Lower lobe of right lung (tissue), 2 donors: ENCODE results near the gene TTC28. TPM values are rescaled to one million over a fixed set of nuclear protein-coding genes. Genes with fewer than 3 reads are reported as not detected.
A peak's percentile ranks its signal among the peaks of the same experiment; 100 is the strongest.

ENCODE experiments used
- ATAC-seq, 2 donors: fragments of 200-7000 bp; cut with Tn5 transposase; one replicate each; pipeline ENCODE4 v1.9.1; 2020 to 2022; ENCODE audit warnings: mild to moderate bottlenecking in 2 of 2, moderate library complexity in 2 of 2
- DNase-seq: peaks from one replicate; pipeline ENCODE4 v3.0.0-alpha.2; 2020
- H3K27ac ChIP-seq: fragments of 200-600 bp; one replicate; pipeline ENCODE4 v1.8.0; 2022
- H3K27me3 ChIP-seq: fragments of 200-600 bp; one replicate; pipeline ENCODE4 v1.8.0; 2022; ENCODE audit warnings: low read depth
- H3K36me3 ChIP-seq: fragments of 200-600 bp; one replicate; pipeline ENCODE4 v1.8.0; 2022; ENCODE audit warnings: mild to moderate bottlenecking
- H3K4me1 ChIP-seq: fragments of 200-600 bp; one replicate; pipeline ENCODE4 v1.8.0; 2022
- H3K4me3 ChIP-seq: fragments of 200-600 bp; one replicate; pipeline ENCODE4 v1.8.0; 2022; ENCODE audit warnings: mild to moderate bottlenecking
- H3K9me3 ChIP-seq: fragments of 200-600 bp; one replicate; pipeline ENCODE4 v1.8.0; 2022
- CTCF ChIP-seq: fragments of 200-600 bp; IDR thresholded peaks from one replicate; pipeline ENCODE4 v1.8.0; 2022; ENCODE audit warnings: antibody characterized with exemption, mild to moderate bottlenecking
- intact Hi-C: fragments of 100-400 bp; cut with DNase I; formaldehyde crosslinking; loops from one replicate; pipeline ENCODE4 v1.11.0; 2022
- total RNA-seq: library from RNA; stranded (reverse); fragmentation: NEBNext Ultra II Directional; extraction: Animal tissue kit (Norgen Biotek cat#: 25700); gene quantifications from one replicate; pipeline ENCODE4 v1.2.1, GENCODE V29; 2021
- donor health status: DM: no; HTN: yes; CAD: no; lungs with severe emphysema.

Gene TTC28
- total RNA-seq, 1 donor from 2014 or later, result 39.6 TPM

DNA sequence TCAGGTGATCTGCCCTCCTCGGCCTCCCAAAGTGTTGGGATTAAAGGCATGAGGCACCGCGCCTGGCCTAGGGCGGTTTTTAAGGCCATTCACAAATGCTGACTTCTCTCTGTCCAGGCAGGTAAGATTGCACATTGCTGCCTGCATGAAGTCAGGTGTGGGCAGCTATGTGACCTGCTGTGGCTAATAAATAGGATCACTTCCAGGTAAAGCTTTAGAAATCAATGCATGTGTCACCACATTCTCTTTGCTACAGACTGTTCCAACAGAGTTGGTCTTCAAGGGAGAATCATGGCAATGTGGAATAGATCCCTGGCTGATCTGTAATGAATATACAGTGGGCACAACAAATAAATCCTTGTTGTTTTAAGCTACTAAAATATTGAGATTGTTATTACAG is 500.2 kb downstream of the TTC28 start:
- Histone ChIP-seq H3K9me3 (no peaks in the 10 kb centered on the region), H3K36me3 (no peaks in the 10 kb centered on the region), H3K4me1 (peaks cover 36% of the 10 kb centered on the region), H3K27ac (no peak overlapping the region), H3K27me3 (no peaks in the 10 kb centered on the region), H3K4me3 (no peak overlapping the region)
- no peak for DNase-seq
- no peak for ATAC-seq
- intact Hi-C loops, result no loop called here
- no peak for TF ChIP-seq CTCF

GRCh38 chr22:28175730-28176492 is 503.7 kb downstream of the TTC28 start:
- no peak for ATAC-seq
- intact Hi-C loops, result no loop called here
- H3K9me3 ChIP-seq, result no peaks in the 10 kb centered on the region
- TF ChIP-seq CTCF, result no peak
- H3K4me1 ChIP-seq, result peaks cover 22% of the 10 kb centered on the region
- no peak overlapping the region for H3K27ac ChIP-seq
- H3K36me3 ChIP-seq, result no peaks in the 10 kb centered on the region
- no peak overlapping the region for H3K4me3 ChIP-seq
- H3K27me3 ChIP-seq, result no peaks in the 10 kb centered on the region
- no peak for DNase-seq

DNA sequence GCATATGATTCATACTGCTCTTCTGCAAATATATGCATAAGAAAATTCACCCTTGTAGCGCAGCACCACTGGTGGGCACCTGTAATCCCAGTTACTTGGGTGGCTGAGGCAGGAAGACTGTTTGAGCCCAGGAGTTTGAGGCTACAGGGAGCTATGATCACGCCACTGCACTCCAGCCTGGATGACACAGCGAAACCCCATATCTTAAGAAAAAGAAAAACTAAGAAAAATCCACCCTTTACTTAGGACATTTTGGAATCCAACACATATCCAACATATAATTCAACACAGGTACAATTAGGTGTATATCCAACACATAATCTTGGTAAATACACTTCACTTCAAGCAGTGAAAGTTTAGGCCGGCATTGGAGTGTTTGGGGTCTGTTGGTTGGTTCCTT is 505.1 kb downstream of the TTC28 start:
- Histone ChIP-seq H3K4me1 (peaks cover 20% of the 10 kb centered on the region), H3K36me3 (no peaks in the 10 kb centered on the region), H3K27me3 (no peaks in the 10 kb centered on the region), H3K9me3 (no peaks in the 10 kb centered on the region), H3K4me3 (no peak overlapping the region), H3K27ac (no peak overlapping the region)
- no peak for DNase-seq
- ATAC-seq, result no peak
- intact Hi-C loops, result no loop called here
- no peak for TF ChIP-seq CTCF

DNA sequence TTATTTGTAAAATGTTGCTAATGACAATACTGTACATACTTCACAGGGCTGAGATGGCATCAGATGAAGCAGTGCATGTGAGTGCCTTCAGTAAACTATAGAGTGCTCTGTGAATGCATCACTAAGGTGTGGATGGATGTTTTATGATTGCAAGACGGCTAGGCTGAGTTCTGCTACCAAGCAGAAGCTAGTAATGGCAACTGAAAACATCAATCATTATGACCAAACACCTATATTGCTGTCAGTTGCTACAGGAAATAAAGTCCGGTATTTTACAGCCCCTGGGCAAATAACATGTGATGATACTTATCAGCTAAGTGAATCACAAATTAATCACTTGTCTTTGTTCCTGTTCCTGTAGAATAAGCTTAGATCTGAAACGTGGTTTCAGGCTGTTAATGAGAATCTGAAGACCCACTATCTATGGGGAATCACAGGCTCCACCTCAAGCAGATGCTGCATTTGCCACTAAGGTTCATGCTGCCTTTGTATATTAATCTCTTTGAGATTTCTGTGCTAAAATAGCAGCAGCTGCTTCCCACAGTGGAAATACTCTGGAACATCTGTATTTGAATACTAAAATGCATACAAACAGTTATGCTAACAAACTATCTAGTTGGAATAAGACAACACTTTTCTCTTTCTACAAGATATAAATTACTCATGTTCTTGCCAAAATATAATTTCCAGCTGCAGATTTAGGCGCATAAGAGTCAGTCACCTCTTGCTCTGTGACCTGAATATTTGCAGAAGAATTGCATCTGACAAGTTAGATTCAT is 506.6 kb downstream of the TTC28 start:
- TF ChIP-seq CTCF, result no peak
- Histone ChIP-seq H3K27ac (no peak overlapping the region), H3K27me3 (no peaks in the 10 kb centered on the region), H3K36me3 (no peaks in the 10 kb centered on the region), H3K9me3 (no peaks in the 10 kb centered on the region), H3K4me3 (no peak overlapping the region), H3K4me1 (peaks cover 20% of the 10 kb centered on the region)
- ATAC-seq (no peak), DNase-seq (no peak)
- intact Hi-C loops, result no loop called here

DNA sequence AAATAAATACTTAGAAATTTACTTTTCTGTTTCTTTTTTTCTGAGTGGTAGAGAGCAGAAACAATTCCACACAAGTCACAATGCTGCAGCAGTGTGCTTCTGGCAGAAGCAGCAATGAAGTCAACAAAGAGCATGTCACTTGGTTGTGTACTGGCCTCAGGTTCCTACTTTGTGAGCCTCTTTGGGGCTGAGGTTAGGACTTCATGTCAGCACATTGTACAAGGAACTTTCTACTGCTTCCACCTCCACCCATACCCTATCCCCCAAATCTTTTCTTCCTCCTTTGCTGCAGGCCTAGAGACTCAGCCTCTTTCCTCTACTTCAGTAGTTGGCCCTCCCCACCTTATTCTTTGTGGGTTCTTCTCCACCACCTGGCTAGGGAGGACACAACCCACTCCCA is 507.9 kb downstream of the TTC28 start:
- DNase-seq (no peak), ATAC-seq (peak; percentile 41 to 55)
- intact Hi-C loops, result no loop called here

More for the DNA sequence above, 507.9 kb downstream of the TTC28 start:
- no peak for TF ChIP-seq CTCF
- Histone ChIP-seq H3K9me3 (no peaks in the 10 kb centered on the region), H3K36me3 (no peaks in the 10 kb centered on the region), H3K4me3 (no peak overlapping the region), H3K4me1 (peaks cover 20% of the 10 kb centered on the region), H3K27ac (no peak overlapping the region), H3K27me3 (no peaks in the 10 kb centered on the region)
